Breast epithelium (tissue), 3 donors: ENCODE data around the gene CCNE1.

Experiments
- POLR2A ChIP-seq: fragments of 450-650 bp; IDR thresholded peaks from one replicate; pipeline ENCODE4 v1.6.1; 2016; ENCODE audit warnings: antibody characterized with exemption, mild to moderate bottlenecking, moderate library complexity
- POLR2AphosphoS5 ChIP-seq, 3 donors: sonication (generic); formaldehyde crosslinking; IDR thresholded peaks; one replicate each; pipeline ENCODE4 v1.6.1; 2017; ENCODE audit warnings: antibody characterized with exemption in 3 of 3
- TF ChIP-seq, protein P1 (sequence below), 3 donors: fragments of 450-650 bp; IDR thresholded peaks; one replicate each; pipeline ENCODE4 v1.5.1; 2016 to 2017; ENCODE audit warnings: antibody characterized with exemption in 3 of 3, mild to moderate bottlenecking in 3 of 3, moderate library complexity in 3 of 3

DNA sequence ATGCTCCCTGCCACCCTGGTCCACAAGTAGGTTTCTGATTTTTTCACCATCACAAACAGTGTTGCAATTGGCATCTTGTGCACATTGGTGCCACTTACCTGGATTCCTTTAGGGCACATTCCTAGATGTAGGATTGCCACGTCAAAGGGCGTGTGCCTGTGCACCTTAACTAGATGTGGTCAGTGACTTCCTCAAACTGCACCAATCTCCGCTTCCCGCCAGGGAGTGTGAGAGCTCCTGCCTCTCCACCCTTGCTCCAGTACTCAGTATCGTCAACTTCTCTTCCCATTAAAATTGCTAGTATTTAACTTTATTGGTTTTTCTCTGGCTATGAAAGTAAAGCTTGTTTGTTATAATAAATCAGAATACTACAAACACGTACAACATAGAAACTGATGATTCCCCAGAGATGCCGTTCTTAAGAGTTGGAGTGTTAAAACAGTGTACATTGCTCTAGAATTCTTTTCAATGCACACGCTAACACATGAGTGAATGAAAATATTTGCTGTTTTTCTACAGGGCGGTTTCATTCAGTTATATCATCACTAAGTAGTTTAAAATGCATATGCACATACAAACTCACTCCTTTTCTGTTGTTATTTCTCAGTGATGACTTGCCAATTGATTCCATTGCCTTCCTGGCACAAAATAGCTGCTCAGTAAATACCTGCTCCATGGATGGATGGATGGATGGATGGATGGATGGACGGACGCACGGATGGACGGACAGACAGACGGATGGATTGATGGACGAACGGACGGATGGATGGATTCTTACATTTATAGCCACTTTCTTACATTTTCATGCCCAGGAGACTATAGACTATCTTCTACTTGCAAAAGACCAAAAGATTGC lies 23.4 kb downstream of the CCNE1 start:
- TF ChIP-seq POLR2A (no peak), POLR2AphosphoS5 (IDR thresholded peaks at IDR 0.05) (no peak)
- TF ChIP-seq, protein P1, sequence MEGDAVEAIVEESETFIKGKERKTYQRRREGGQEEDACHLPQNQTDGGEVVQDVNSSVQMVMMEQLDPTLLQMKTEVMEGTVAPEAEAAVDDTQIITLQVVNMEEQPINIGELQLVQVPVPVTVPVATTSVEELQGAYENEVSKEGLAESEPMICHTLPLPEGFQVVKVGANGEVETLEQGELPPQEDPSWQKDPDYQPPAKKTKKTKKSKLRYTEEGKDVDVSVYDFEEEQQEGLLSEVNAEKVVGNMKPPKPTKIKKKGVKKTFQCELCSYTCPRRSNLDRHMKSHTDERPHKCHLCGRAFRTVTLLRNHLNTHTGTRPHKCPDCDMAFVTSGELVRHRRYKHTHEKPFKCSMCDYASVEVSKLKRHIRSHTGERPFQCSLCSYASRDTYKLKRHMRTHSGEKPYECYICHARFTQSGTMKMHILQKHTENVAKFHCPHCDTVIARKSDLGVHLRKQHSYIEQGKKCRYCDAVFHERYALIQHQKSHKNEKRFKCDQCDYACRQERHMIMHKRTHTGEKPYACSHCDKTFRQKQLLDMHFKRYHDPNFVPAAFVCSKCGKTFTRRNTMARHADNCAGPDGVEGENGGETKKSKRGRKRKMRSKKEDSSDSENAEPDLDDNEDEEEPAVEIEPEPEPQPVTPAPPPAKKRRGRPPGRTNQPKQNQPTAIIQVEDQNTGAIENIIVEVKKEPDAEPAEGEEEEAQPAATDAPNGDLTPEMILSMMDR (IDR thresholded peaks at IDR 0.05): no peak
